Gastroesophageal sphincter (tissue), 4 donors: ENCODE results near the gene PFKFB4. TPM values are rescaled to one million over a fixed set of nuclear protein-coding genes. Genes with fewer than 3 reads are reported as not detected.

Experiments
- ATAC-seq: fragments of 150-250 bp; one replicate; pipeline ENCODE4 v1.9.1; 2016; ENCODE audit warnings: mild to moderate bottlenecking, moderate library complexity
- H3K27ac ChIP-seq, 4 donors: fragments of 200-600 bp; sonication (generic) in 3 of 4; 1 replicate in 3 of 4; 2 replicates in 1 of 4; pipeline ENCODE4 v1.5.1; 2016 to 2019
- H3K27me3 ChIP-seq: fragments of 200-600 bp; sonication (generic); one replicate; pipeline ENCODE4 v1.5.1; 2019
- H3K36me3 ChIP-seq, 2 donors: fragments of 200-600 bp; sonication (generic); one replicate each; pipeline ENCODE4 v1.5.1; 2019; ENCODE audit warnings: control low read depth in 1 of 2
- H3K4me1 ChIP-seq, 3 donors: fragments of 200-600 bp; sonication (generic); 1 replicate in 2 of 3; 2 replicates in 1 of 3; pipeline ENCODE4 v1.5.1; 2016 to 2019; ENCODE audit warnings: control low read depth in 2 of 3
- H3K4me3 ChIP-seq, 2 donors: fragments of 200-600 bp; sonication (generic); one replicate each; pipeline ENCODE4 v1.5.1; 2019; ENCODE audit warnings: mild to moderate bottlenecking in 1 of 2, moderate library complexity in 1 of 2
- H3K9me3 ChIP-seq, 3 donors: fragments of 200-600 bp; sonication (generic); one replicate each; pipeline ENCODE4 v1.5.1; 2017 to 2019; ENCODE audit warnings: control low read depth in 2 of 3
- EP300 ChIP-seq: sonication (generic); formaldehyde crosslinking; IDR thresholded peaks from one replicate; pipeline ENCODE4 v1.6.1; 2017; ENCODE audit warnings: antibody characterized with exemption, mild to moderate bottlenecking
- POLR2A ChIP-seq, 2 donors: fragments of 450-650 bp; IDR thresholded peaks; one replicate each; pipeline ENCODE4 v1.6.1; 2017; ENCODE audit warnings: antibody characterized with exemption in 2 of 2, mild to moderate bottlenecking in 2 of 2, moderate library complexity in 1 of 2
- POLR2AphosphoS5 ChIP-seq: sonication (generic); formaldehyde crosslinking; IDR thresholded peaks from one replicate; pipeline ENCODE4 v1.6.1; 2017; ENCODE audit warnings: antibody characterized with exemption
- WGBS, 2 donors: methylation state at CpG; one replicate each; pipeline ENCODE4 v1.1.5; 2018; ENCODE audit warnings: low coverage in 1 of 2; 5-methylcytosine and 5-hydroxymethylcytosine counted together
- total RNA-seq, 4 donors: library from RNA; depleted of rRNA; stranded (reverse); fragments of >200 nt; gene quantifications; one replicate each; pipeline ENCODE4 v1.1.0, GENCODE V29; 2016
- TF ChIP-seq, protein P1 (sequence below), 4 experiments: fragments of 200-600 bp in 2 of 4; fragments of 450-650 bp in 2 of 4; sonication (generic) in 1 of 4; IDR thresholded peaks; one replicate each; pipeline ENCODE4 v1.5.1; 2017 to 2019; ENCODE audit warnings: antibody characterized with exemption in 4 of 4, mild to moderate bottlenecking in 2 of 4, moderate library complexity in 2 of 4

Gene PFKFB4
- total RNA-seq, 4 donors from 2014 or later: 1.8 to 2.9 (median 2.4) TPM

DNA sequence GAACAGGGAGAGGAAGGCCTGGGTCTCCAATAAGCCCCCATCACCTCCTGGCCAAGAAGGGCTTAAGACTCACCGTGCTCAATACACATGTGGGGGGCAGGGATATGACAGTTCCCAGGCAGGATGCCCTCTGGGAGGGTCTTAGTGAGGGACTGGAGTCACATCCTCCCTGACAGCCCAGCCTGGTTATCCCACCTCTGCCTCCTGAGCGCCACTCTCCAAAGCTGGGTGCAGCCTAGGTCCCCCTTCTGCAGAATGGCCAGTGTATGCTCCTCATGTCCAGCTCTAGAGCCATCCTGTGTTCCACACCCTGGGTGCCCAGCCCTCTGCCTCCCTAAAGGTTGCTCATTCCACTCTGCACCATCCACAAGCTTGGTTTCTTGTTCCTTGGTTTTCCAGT is 51.5 kb downstream of the PFKFB4 start:
- ATAC-seq: no peak
- Histone ChIP-seq H3K4me1 (peaks cover 0 to 33% (median 17%) of the 10 kb centered on the region in 3 donors), H3K36me3 (peaks cover 0 to 9% of the 10 kb centered on the region in 2 donors), H3K9me3 (no peaks in the 10 kb centered on the region), H3K27ac (peak overlapping the region; percentile 90 to 95 (median 94)), H3K27me3 (no peaks in the 10 kb centered on the region), H3K4me3 (no peak overlapping the region)
- no peak for TF ChIP-seq POLR2AphosphoS5
- TF ChIP-seq, protein P1, sequence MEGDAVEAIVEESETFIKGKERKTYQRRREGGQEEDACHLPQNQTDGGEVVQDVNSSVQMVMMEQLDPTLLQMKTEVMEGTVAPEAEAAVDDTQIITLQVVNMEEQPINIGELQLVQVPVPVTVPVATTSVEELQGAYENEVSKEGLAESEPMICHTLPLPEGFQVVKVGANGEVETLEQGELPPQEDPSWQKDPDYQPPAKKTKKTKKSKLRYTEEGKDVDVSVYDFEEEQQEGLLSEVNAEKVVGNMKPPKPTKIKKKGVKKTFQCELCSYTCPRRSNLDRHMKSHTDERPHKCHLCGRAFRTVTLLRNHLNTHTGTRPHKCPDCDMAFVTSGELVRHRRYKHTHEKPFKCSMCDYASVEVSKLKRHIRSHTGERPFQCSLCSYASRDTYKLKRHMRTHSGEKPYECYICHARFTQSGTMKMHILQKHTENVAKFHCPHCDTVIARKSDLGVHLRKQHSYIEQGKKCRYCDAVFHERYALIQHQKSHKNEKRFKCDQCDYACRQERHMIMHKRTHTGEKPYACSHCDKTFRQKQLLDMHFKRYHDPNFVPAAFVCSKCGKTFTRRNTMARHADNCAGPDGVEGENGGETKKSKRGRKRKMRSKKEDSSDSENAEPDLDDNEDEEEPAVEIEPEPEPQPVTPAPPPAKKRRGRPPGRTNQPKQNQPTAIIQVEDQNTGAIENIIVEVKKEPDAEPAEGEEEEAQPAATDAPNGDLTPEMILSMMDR (IDR thresholded peaks at IDR 0.05): no peak
- TF ChIP-seq POLR2A (IDR thresholded peaks at IDR 0.05): no peak
- no peak for TF ChIP-seq EP300
- no CpG with 5 or more reads among the region's 2 CpGs for WGBS, 2 donors

GRCh38 chr3:48504051-48504946 is 52.3 kb downstream of the PFKFB4 start, which contains the start of gene SHISA5:
SHISA5 (minus strand) TSS chr3:48504174; CDS start chr3:48504094, 80 bp downstream.
- Histone ChIP-seq H3K36me3 (peaks cover 0 to 17% of the 10 kb centered on the region in 2 donors), H3K4me3 (peak within 1 kb of the TSS; percentile 62 to 79), H3K4me1 (peaks cover 0 to 33% (median 17%) of the 10 kb centered on the region in 3 donors), H3K9me3 (no peaks in the 10 kb centered on the region), H3K27me3 (no peaks in the 10 kb centered on the region), H3K27ac (peak within 1 kb of the TSS; percentile 90 to 95 (median 94))
- 0% methylated on average over 1 of the region's 66 CpGs; no CpG with 5 or more reads in 1 of the 2 donors for WGBS, 2 donors
- ATAC-seq: peak; percentile 86
- TF ChIP-seq, protein P1 (IDR thresholded peaks at IDR 0.05): peak in 1 of 4 experiments; percentile 13
- peak; percentile 59 to 69 for TF ChIP-seq POLR2A (IDR thresholded peaks at IDR 0.05)
- peak; percentile 80 for TF ChIP-seq POLR2AphosphoS5
- TF ChIP-seq EP300: no peak

DNA sequence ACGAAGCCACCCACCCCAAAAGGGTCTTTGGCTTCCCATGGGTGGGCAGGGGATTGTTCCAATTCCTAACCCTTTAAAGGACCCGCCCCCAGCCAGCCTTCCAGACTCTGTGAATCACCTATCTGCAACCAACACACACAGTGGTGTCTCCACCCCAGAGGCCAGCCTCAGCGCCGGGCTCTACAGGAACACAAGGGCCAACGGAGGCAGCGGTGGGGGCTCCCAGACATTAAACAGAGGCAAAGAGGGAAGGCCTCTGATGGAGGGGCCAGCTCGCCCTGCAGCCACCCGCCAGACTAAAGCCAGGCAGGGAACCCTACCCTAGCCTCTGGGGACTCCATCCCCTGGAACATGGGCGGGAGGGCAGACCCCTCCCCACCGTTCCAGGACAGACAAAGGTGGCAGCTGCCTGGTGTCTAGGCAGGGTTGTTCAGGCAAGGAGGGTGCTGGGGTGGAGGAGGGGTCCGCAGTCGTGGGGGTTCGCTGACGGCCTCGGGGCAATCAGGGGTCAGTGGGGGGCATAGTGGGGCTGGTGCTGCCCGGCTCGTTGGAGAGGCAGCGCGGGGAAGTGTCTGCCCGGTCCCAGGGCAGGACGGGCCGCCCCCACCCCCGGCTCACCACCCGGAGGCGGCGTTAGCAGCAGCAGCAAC is 53.1 kb downstream of the PFKFB4 start:
- no peaks in the 10 kb centered on the region for H3K27me3 ChIP-seq
- peak overlapping the region; percentile 62 to 79 for H3K4me3 ChIP-seq
- 0% methylated on average over 1 of the region's 26 CpGs; no CpG with 5 or more reads in 1 of the 2 donors for WGBS, 2 donors
- H3K36me3 ChIP-seq: peaks cover 0 to 25% of the 10 kb centered on the region in 2 donors
- H3K9me3 ChIP-seq: no peaks in the 10 kb centered on the region
- ATAC-seq: peak; percentile 60
- peak overlapping the region; percentile 90 to 95 (median 94) for H3K27ac ChIP-seq
- peaks cover 0 to 33% (median 17%) of the 10 kb centered on the region in 3 donors for H3K4me1 ChIP-seq
- TF ChIP-seq, protein P1 (IDR thresholded peaks at IDR 0.05): no peak
- TF ChIP-seq POLR2AphosphoS5 (peak; percentile 67), POLR2A (IDR thresholded peaks at IDR 0.05) (peak in 1 of 2 donors; percentile 18), EP300 (no peak)

DNA sequence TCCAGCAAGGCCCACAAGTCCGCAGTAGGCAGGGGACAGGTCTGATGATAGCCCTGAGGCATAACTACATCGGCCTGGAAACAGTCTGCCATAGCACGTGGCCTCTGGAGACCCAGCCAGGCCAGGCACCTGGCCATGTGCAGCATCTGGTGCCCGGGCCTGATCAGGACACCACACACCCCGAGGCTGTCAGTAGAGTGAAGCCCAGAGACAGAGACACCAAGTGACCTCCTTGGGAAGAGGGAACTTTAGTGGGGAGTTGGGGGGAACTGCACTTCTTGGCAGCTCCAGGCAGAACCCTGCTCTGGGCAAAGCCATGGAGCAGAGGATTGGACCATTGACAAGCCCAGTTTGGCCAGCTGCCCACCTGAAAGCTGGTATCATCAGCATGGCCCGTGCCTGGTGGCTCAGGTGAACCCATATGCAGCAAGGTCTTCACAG is 53.9 kb downstream of the PFKFB4 start:
- Histone ChIP-seq H3K4me1 (peaks cover 0 to 33% (median 17%) of the 10 kb centered on the region in 3 donors), H3K4me3 (peak overlapping the region in 1 of 2 donors; percentile 79), H3K36me3 (peaks cover 0 to 33% of the 10 kb centered on the region in 2 donors), H3K27me3 (no peaks in the 10 kb centered on the region), H3K27ac (peak overlapping the region; percentile 90 to 95 (median 94)), H3K9me3 (no peaks in the 10 kb centered on the region)
- WGBS, 2 donors: 60% methylated on average over 1 of the region's 6 CpGs; no CpG with 5 or more reads in 1 of the 2 donors
- no peak for ATAC-seq
- TF ChIP-seq, protein P1 (IDR thresholded peaks at IDR 0.05): no peak
- TF ChIP-seq POLR2A (IDR thresholded peaks at IDR 0.05) (no peak), POLR2AphosphoS5 (no peak), EP300 (no peak)
